Loucy (cell line): Measurements from ENCODE around the gene USF2.

ENCODE experiments used
- H2AFZ ChIP-seq: fragments of 200-600 bp; sonication (generic); 2 replicates; pipeline ENCODE4 v1.6.0; 2016; ENCODE audit warnings: antibody characterized with exemption, mild to moderate bottlenecking, low read length, moderate library complexity
- H3F3A ChIP-seq: fragments of 200-600 bp; 2 replicates; pipeline ENCODE4 v1.6.0; 2016; ENCODE audit warnings: antibody characterized with exemption, low read depth, mild to moderate bottlenecking
- H3K27me3 ChIP-seq: fragments of 200-600 bp; sonication (generic); 2 replicates; pipeline ENCODE4 v1.6.1; 2014; ENCODE audit warnings: low read length, mild to moderate bottlenecking; ENCODE audit not compliant: insufficient read depth, poor library complexity, severe bottlenecking
- H3K36me3 ChIP-seq: fragments of 200-600 bp; sonication (generic); 2 replicates; pipeline ENCODE4 v1.6.1; 2016; ENCODE audit warnings: low read length; ENCODE audit not compliant: insufficient read depth
- H3K4me1 ChIP-seq: fragments of 200-600 bp; sonication (generic); 2 replicates; pipeline ENCODE4 v1.5.1; 2014; ENCODE audit warnings: low read length, mild to moderate bottlenecking; ENCODE audit not compliant: insufficient read depth, poor library complexity, severe bottlenecking
- H3K4me2 ChIP-seq: fragments of 200-600 bp; sonication (generic); 2 replicates; pipeline ENCODE4 v1.6.0; 2014; ENCODE audit warnings: antibody characterized with exemption, low read length, low read depth, mild to moderate bottlenecking; ENCODE audit not compliant: poor library complexity, severe bottlenecking
- H3K4me3 ChIP-seq: fragments of 200-600 bp; sonication (generic); 2 replicates; pipeline ENCODE4 v1.5.1; 2014; ENCODE audit warnings: low read length, mild to moderate bottlenecking, mixed read lengths; ENCODE audit not compliant: poor library complexity, severe bottlenecking
- H3K79me2 ChIP-seq: fragments of 200-600 bp; sonication (generic); 2 replicates; pipeline ENCODE4 v1.6.1; 2014; ENCODE audit warnings: low read length; ENCODE audit not compliant: insufficient read depth
- H3K9ac ChIP-seq: fragments of 200-600 bp; sonication (generic); 2 replicates; pipeline ENCODE4 v1.6.0; 2014; ENCODE audit warnings: mild to moderate bottlenecking, low read depth, low read length, moderate library complexity; ENCODE audit not compliant: poor library complexity, severe bottlenecking
- H3K9me2 ChIP-seq: fragments of 200-600 bp; sonication (generic); replicated peaks from 2 replicates; pipeline ENCODE4 v1.6.1; 2016; ENCODE audit warnings: low read depth, low read length, mixed read lengths
- H3K9me3 ChIP-seq: fragments of 200-600 bp; sonication (generic); 2 replicates; pipeline ENCODE4 v1.6.1; 2014; ENCODE audit warnings: mild to moderate bottlenecking, antibody characterized with exemption, low read length, low read depth; ENCODE audit not compliant: insufficient read depth
- H4K20me1 ChIP-seq: fragments of 200-600 bp; sonication (generic); 2 replicates; pipeline ENCODE4 v1.6.0; 2014; ENCODE audit warnings: antibody characterized with exemption, low read length, mild to moderate bottlenecking; ENCODE audit not compliant: insufficient read depth, poor library complexity, severe bottlenecking
- CTCF ChIP-seq: fragments of 200-600 bp; sonication (generic); conservative IDR thresholded peaks from 2 replicates; pipeline ENCODE4 v1.5.1; 2014; ENCODE audit warnings: mild to moderate bottlenecking, antibody characterized with exemption, low read length
- EZH2phosphoT487 ChIP-seq: fragments of 200-600 bp; IDR thresholded peaks from 2 replicates; pipeline ENCODE4 v1.6.1; 2018; ENCODE audit warnings: antibody characterized with exemption, mild to moderate bottlenecking, moderate library complexity, borderline replicate concordance

USF2 gene

GRCh38 chr19:35272954-35273649, 4.3 kb downstream of the USF2 start:
- peaks cover 29% of the 10 kb centered on the region; the same call in 1 of the 2 replicates for H3K36me3 ChIP-seq

GRCh38 chr19:35273686-35274259, 5.0 kb downstream of the USF2 start:
- Histone ChIP-seq H3K9me2 (no peaks in the 10 kb centered on the region), H3K9ac (no peak overlapping the region), H3K4me1 (peaks cover 11% of the 10 kb centered on the region), H2AFZ (no peak overlapping the region), H3K9me3 (no peaks in the 10 kb centered on the region), H3K27me3 (no peaks in the 10 kb centered on the region), H4K20me1 (peaks cover 14% of the 10 kb centered on the region), H3K4me2 (no peak overlapping the region), H3F3A (no peaks in the 10 kb centered on the region), H3K36me3 (peaks cover 29% of the 10 kb centered on the region; the same call in 1 of the 2 replicates), H3K4me3 (no peak overlapping the region), H3K79me2 (peaks cover 29% of the 10 kb centered on the region)
- TF ChIP-seq CTCF = no peak
- no peak for TF ChIP-seq EZH2phosphoT487

More at GRCh38 chr19:35272954-35273649, 4.3 kb downstream of the USF2 start:
- H3K9me2 ChIP-seq = no peaks in the 10 kb centered on the region
- no peaks in the 10 kb centered on the region for H3K27me3 ChIP-seq
- H3K9me3 ChIP-seq = no peaks in the 10 kb centered on the region
- TF ChIP-seq CTCF (no peak), EZH2phosphoT487 (no peak)
- peaks cover 14% of the 10 kb centered on the region for H4K20me1 ChIP-seq
- H3K4me2 ChIP-seq = no peak overlapping the region
- no peak overlapping the region for H2AFZ ChIP-seq
- peaks cover 29% of the 10 kb centered on the region for H3K79me2 ChIP-seq
- H3K4me1 ChIP-seq = peaks cover 11% of the 10 kb centered on the region
- no peak overlapping the region for H3K4me3 ChIP-seq
- H3F3A ChIP-seq = no peaks in the 10 kb centered on the region
- H3K9ac ChIP-seq = no peak overlapping the region

DNA sequence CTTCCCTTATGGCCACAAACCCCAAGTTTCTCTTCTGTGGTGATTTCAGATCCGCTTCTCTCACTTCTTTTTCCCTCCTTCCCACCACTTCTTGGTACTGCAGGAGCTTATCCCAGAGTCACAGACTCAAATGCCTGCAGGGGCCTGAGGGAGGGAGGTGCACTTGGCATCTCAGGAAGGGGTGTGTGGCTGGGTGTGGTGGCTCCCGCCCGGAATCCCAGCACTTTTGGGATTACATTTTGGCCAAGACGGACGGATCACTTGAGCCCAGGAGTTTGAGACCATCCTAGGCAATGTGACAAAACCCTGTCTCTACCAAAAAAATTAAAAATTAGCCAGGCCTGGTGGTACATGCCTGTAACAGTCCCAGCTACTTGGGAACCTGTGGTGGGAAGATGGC, 5.6 kb downstream of the USF2 start:
- peaks cover 29% of the 10 kb centered on the region; the same call in 1 of the 2 replicates for H3K36me3 ChIP-seq

More for the DNA sequence above, 5.6 kb downstream of the USF2 start:
- no peak for TF ChIP-seq CTCF
- no peak for TF ChIP-seq EZH2phosphoT487
- Histone ChIP-seq H3K9me3 (no peaks in the 10 kb centered on the region), H3K4me1 (peaks cover 11% of the 10 kb centered on the region), H4K20me1 (peaks cover 14% of the 10 kb centered on the region), H3K27me3 (no peaks in the 10 kb centered on the region), H3K4me2 (no peak overlapping the region), H3K9me2 (no peaks in the 10 kb centered on the region), H3K4me3 (no peak overlapping the region), H3K79me2 (peaks cover 29% of the 10 kb centered on the region), H2AFZ (no peak overlapping the region), H3K9ac (no peak overlapping the region), H3F3A (no peaks in the 10 kb centered on the region)
